AG09309 (cell line): ENCODE data around the gene GADD45G.

Source experiments
- DNase-seq: peaks from one replicate; pipeline ENCODE4 v3.0.0-alpha.2; 2010; ENCODE audit warnings: low read depth
- H3K4me3 ChIP-seq: 2 replicates; pipeline ENCODE4 v1.5.1; 2011; ENCODE audit warnings: mild to moderate bottlenecking, low read depth, low read length, moderate library complexity; ENCODE audit not compliant: control insufficient read depth
- CTCF ChIP-seq: IDR thresholded peaks from 2 replicates; pipeline ENCODE4 v1.5.1; 2011; ENCODE audit warnings: mild to moderate bottlenecking, low read depth, low read length, inconsistent platforms; ENCODE audit not compliant: insufficient read depth, control insufficient read depth; ENCODE audit errors: missing control alignments

The GADD45G gene

GRCh38 chr9:89592963-89593726, 11.7 kb upstream of the GADD45G start:
- no peak overlapping the region for H3K4me3 ChIP-seq
- no peak for DNase-seq
- TF ChIP-seq CTCF: peak; percentile 25

GRCh38 chr9:89593727-89594427, 10.9 kb upstream of the GADD45G start:
- peak; percentile 62 for TF ChIP-seq CTCF
- no peak overlapping the region for H3K4me3 ChIP-seq
- DNase-seq: no peak

GRCh38 chr9:89594811-89595550, 9.8 kb upstream of the GADD45G start:
- TF ChIP-seq CTCF: no peak
- H3K4me3 ChIP-seq: no peak overlapping the region
- no peak for DNase-seq

- no peak overlapping the region for H3K4me3 ChIP-seq
- DNase-seq: no peak
- no peak for TF ChIP-seq CTCF
Measured at GRCh38 chr9:89595646-89596045, 9.2 kb upstream of the GADD45G start.

- no peak for DNase-seq
- H3K4me3 ChIP-seq: no peak overlapping the region
- TF ChIP-seq CTCF: no peak
Measured at GRCh38 chr9:89596937-89597555, 7.8 kb upstream of the GADD45G start.

GRCh38 chr9:89597711-89598362, 7.0 kb upstream of the GADD45G start:
- no peak for DNase-seq

More at GRCh38 chr9:89597711-89598362, 7.0 kb upstream of the GADD45G start:
- peak; percentile 81 for TF ChIP-seq CTCF
- no peak overlapping the region for H3K4me3 ChIP-seq
